ENCODE measurements around the gene YARS1. TPM values are rescaled to one million over a fixed set of nuclear protein-coding genes. Genes with fewer than 3 reads are reported as not detected.

Gene YARS1
- total and polyA plus RNA-seq, 2 experiments from 2014 or later: 135 to 179 TPM

GRCh38 chr1:32755810-32756159, 61.4 kb downstream of the YARS1 start:
- Histone ChIP-seq H3K27me3 (replicated peaks; ENCODE audit: insufficient read depth) (no peaks in the 10 kb centered on the region), H3K4me2 (ENCODE audit: unreplicated experiment) (no peak overlapping the region), H3K36me3 (ENCODE audit: low read depth) (no peaks in the 10 kb centered on the region), H3K27ac (no peak overlapping the region), H3F3A (ENCODE audit: insufficient read depth) (no peaks in the 10 kb centered on the region; the same call in 1 of the 2 replicates), H3K4me1 (ENCODE audit: insufficient read depth) (no peaks in the 10 kb centered on the region; the same call in 1 of the 2 replicates), H3K4me3 (no peak overlapping the region), H3K9me3 (ENCODE audit: low read depth) (no peaks in the 10 kb centered on the region), H3K79me2 (ENCODE audit: insufficient read depth) (no peaks in the 10 kb centered on the region), H3K9ac (no peak overlapping the region), H2AFZ (no peak overlapping the region), H3K9me2 (ENCODE audit: insufficient read depth) (no peaks in the 10 kb centered on the region), H4K20me1 (ENCODE audit: insufficient read depth) (no peaks in the 10 kb centered on the region)
- no peak for DNase-seq
- WGBS, 2 experiments (ENCODE audit: low coverage in 1 of 2, low lambda C conversion rate in 2 of 2, missing lambda C conversion rate in 2 of 2): 76 to 78% methylated on average over 3 of the region's 3 CpGs
- in situ Hi-C loops (cut with MboI): no loop called here
- TF ChIP-seq EZH2 (IDR thresholded peaks at IDR 0.05; ENCODE audit: insufficient read depth, poor library complexity, severe bottlenecking): no peak

- Histone ChIP-seq H3K27me3 (replicated peaks; ENCODE audit: insufficient read depth) (no peaks in the 10 kb centered on the region), H3F3A (ENCODE audit: insufficient read depth) (no peaks in the 10 kb centered on the region; the same call in 1 of the 2 replicates), H3K9me3 (ENCODE audit: low read depth) (no peaks in the 10 kb centered on the region), H3K9me2 (ENCODE audit: insufficient read depth) (no peaks in the 10 kb centered on the region), H3K36me3 (ENCODE audit: low read depth) (no peaks in the 10 kb centered on the region), H3K79me2 (ENCODE audit: insufficient read depth) (no peaks in the 10 kb centered on the region), H3K9ac (no peak overlapping the region), H2AFZ (no peak overlapping the region), H3K4me1 (ENCODE audit: insufficient read depth) (no peaks in the 10 kb centered on the region; the same call in 1 of the 2 replicates), H4K20me1 (ENCODE audit: insufficient read depth) (no peaks in the 10 kb centered on the region), H3K4me2 (ENCODE audit: unreplicated experiment) (no peak overlapping the region), H3K27ac (no peak overlapping the region), H3K4me3 (no peak overlapping the region)
- no peak for TF ChIP-seq EZH2 (IDR thresholded peaks at IDR 0.05; ENCODE audit: insufficient read depth, poor library complexity, severe bottlenecking)
- no peak for TF ChIP-seq EZH2phosphoT487 (IDR thresholded peaks at IDR 0.05; ENCODE audit: insufficient read depth, low read depth)
- in situ Hi-C loops (cut with MboI): no loop called here
- DNase-seq: no peak
- WGBS, 2 experiments (ENCODE audit: low coverage in 1 of 2, low lambda C conversion rate in 2 of 2, missing lambda C conversion rate in 2 of 2): 92 to 95% methylated on average over 8 to 10 of the region's 10 CpGs
These were observed 61.9 kb downstream of the YARS1 start for GRCh38 chr1:32755098-32755809.

- H3K9ac ChIP-seq: peak overlapping the region; percentile 64
- 13% methylated on average over 28 to 47 of the region's 47 CpGs for WGBS, 2 experiments (ENCODE audit: low coverage in 1 of 2, low lambda C conversion rate in 2 of 2, missing lambda C conversion rate in 2 of 2)
- H3K9me3 ChIP-seq (ENCODE audit: low read depth): no peaks in the 10 kb centered on the region
- no peaks in the 10 kb centered on the region for H3K79me2 ChIP-seq (ENCODE audit: insufficient read depth)
- H3K36me3 ChIP-seq (ENCODE audit: low read depth): no peaks in the 10 kb centered on the region
- peak; percentile 59 for DNase-seq
- no peak for TF ChIP-seq EZH2phosphoT487 (IDR thresholded peaks at IDR 0.05; ENCODE audit: insufficient read depth, low read depth)
- TF ChIP-seq EZH2 (IDR thresholded peaks at IDR 0.05; ENCODE audit: insufficient read depth, poor library complexity, severe bottlenecking): no peak
- H2AFZ ChIP-seq: peak overlapping the region; percentile 78
- no peaks in the 10 kb centered on the region for H4K20me1 ChIP-seq (ENCODE audit: insufficient read depth)
- in situ Hi-C loops (cut with MboI): no loop called here
- H3K4me2 ChIP-seq (ENCODE audit: unreplicated experiment): peak overlapping the region; percentile 78
- H3K27ac ChIP-seq: no peak overlapping the region
- H3K9me2 ChIP-seq (ENCODE audit: insufficient read depth): no peaks in the 10 kb centered on the region
- no peaks in the 10 kb centered on the region for H3K27me3 ChIP-seq (replicated peaks; ENCODE audit: insufficient read depth)
- H3F3A ChIP-seq (ENCODE audit: insufficient read depth): no peaks in the 10 kb centered on the region; the same call in 1 of the 2 replicates
- peak overlapping the region; percentile 74 for H3K4me3 ChIP-seq
- no peaks in the 10 kb centered on the region; the same call in 1 of the 2 replicates for H3K4me1 ChIP-seq (ENCODE audit: insufficient read depth)
These were observed 62.7 kb downstream of the YARS1 start for GRCh38 chr1:32754317-32755097.

GRCh38 chr1:32753532-32754316, 63.4 kb downstream of the YARS1 start:
- no peak overlapping the region for H3K27ac ChIP-seq
- DNase-seq: peak; percentile 78

More at GRCh38 chr1:32753532-32754316, 63.4 kb downstream of the YARS1 start:
- Histone ChIP-seq H3K4me1 (ENCODE audit: insufficient read depth) (no peaks in the 10 kb centered on the region; the same call in 1 of the 2 replicates), H3K36me3 (ENCODE audit: low read depth) (no peaks in the 10 kb centered on the region), H3K27me3 (replicated peaks; ENCODE audit: insufficient read depth) (no peaks in the 10 kb centered on the region), H3K4me2 (ENCODE audit: unreplicated experiment) (peak overlapping the region; percentile 78), H3K9me2 (ENCODE audit: insufficient read depth) (no peaks in the 10 kb centered on the region), H3K9me3 (ENCODE audit: low read depth) (no peaks in the 10 kb centered on the region), H2AFZ (peak overlapping the region; percentile 78), H3K79me2 (ENCODE audit: insufficient read depth) (no peaks in the 10 kb centered on the region), H3K4me3 (peak overlapping the region; percentile 74), H3F3A (ENCODE audit: insufficient read depth) (no peaks in the 10 kb centered on the region; the same call in 1 of the 2 replicates), H4K20me1 (ENCODE audit: insufficient read depth) (no peaks in the 10 kb centered on the region), H3K9ac (peak overlapping the region; percentile 64)
- WGBS, 2 experiments (ENCODE audit: low coverage in 1 of 2, low lambda C conversion rate in 2 of 2, missing lambda C conversion rate in 2 of 2): 4 to 7% methylated on average over 16 to 54 of the region's 66 CpGs
- in situ Hi-C loops (cut with MboI): no loop called here
- TF ChIP-seq EZH2phosphoT487 (IDR thresholded peaks at IDR 0.05; ENCODE audit: insufficient read depth, low read depth) (no peak), EZH2 (IDR thresholded peaks at IDR 0.05; ENCODE audit: insufficient read depth, poor library complexity, severe bottlenecking) (no peak)
